GDM1 (cell line): Measurements from ENCODE around the gene PRELID3B.

Experiments used
- DNase-seq: peaks from one replicate; lab custom pipeline; 2025; lab: John Stamatoyannopoulos, UW

The PRELID3B gene

DNA sequence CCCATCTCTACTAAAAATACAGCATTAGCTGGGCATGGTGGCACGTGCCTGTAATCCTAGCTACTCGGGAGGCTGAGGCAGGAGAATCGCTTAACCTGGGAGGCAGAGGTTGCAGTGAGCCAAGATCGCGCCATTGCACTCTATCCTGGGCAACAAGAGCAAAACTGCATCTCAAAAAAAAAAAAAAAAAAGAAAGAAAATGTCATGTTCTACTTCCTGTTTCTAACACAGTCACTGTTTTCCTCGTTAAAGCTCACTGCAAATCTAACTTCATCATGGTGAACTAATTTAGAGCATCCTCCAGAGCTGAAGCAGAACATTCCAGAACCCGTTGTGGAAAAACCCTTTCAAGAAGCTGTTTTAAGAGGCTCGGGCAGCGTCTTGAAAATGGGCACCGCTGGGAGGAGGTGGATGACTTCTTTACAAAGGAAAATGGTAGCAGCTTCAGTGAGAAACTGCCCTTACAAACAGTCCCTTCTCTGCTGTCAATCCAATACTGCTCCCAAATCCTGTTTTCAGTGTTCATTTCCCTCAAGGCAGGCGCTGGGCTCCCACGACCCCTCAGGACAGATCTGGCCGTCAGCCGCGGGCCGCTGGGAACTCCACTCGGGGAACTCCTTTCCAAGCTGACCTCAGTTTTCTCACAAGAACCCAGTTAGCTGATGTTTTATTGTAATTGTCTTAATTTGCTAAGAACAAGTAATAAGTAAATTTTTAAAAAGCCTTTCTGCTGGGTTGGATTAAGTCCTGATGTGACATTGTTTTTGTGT lies 48.0 kb downstream of the PRELID3B start:
- DNase-seq = no peak

DNA sequence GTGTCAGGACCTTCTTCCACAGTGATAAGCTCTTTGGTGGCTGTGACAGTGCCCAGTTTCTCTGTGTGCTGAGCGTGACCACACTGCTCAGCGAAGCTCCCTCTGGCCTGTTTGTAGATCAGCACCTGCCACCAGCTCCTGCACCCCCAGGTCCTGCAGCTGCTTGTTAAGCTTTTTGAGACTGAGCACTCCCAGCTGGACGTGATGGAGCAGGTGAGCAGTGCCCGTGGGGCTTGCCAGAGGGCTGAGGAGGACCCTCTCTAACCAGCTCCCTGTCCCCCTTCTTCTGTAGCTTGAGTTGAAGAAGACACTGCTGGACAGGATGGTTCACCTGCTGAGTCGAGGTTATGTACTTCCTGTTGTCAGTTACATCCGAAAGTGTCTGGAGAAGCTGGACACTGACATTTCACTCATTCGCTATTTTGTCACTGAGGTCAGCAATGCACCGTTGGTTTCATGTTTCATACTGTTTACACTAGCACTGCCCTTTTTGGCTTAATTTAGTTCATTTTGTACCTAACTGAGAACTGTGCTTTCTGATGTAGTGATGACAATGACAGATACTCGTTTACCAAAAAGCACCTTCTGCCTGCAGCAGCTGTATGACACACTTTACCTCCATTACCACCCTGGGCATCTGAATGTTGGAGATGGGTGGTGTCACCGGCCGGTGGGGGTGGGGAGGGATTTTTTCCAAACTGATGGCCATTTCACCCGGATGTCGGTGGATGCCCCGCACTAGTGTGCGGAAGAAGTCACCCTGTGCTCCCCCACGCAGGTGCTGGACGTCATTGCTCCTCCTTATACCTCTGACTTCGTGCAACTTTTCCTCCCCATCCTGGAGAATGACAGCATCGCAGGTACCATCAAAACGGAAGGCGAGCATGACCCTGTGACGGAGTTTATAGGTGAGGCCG lies 49.0 kb downstream of the PRELID3B start:
- no peak for DNase-seq

DNA sequence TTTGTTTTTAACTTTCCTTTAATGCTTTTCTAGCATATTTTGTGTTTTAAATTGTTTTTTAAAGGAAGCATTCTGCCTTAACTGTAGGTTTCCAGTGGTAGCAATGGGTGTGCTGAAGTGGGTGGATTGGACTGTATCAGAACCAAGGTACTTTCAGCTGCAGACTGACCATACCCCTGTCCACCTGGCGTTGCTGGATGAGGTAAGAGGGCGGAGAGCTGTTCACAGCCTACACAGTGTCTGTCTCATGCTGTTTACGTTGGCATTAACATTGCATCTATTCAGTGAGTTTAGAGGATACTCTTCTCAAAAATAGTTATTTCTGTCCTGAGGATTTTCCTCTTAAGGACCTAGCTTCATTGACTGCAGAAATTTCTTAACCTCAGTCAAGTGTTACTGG lies 49.7 kb downstream of the PRELID3B start:
- no peak for DNase-seq

DNA sequence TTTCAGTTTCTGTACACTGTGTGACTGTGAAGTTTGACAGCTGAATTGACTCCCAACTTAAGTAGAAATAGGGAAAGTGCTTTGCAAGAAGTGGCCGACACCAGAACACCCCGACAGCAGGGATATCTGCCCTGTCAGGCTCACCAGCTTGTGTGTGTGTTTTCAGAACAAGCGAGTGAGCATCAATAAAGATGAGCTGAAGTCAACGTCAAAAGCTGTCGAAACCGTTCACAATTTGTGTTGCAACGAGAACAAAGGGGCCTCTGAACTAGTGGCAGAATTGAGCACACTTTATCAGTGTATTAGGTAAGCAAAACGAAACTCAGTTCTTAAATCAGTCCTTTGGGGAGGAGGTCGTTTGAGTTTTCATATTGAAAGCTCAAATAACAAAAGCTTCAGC lies 50.9 kb downstream of the PRELID3B start:
- no peak for DNase-seq

DNA sequence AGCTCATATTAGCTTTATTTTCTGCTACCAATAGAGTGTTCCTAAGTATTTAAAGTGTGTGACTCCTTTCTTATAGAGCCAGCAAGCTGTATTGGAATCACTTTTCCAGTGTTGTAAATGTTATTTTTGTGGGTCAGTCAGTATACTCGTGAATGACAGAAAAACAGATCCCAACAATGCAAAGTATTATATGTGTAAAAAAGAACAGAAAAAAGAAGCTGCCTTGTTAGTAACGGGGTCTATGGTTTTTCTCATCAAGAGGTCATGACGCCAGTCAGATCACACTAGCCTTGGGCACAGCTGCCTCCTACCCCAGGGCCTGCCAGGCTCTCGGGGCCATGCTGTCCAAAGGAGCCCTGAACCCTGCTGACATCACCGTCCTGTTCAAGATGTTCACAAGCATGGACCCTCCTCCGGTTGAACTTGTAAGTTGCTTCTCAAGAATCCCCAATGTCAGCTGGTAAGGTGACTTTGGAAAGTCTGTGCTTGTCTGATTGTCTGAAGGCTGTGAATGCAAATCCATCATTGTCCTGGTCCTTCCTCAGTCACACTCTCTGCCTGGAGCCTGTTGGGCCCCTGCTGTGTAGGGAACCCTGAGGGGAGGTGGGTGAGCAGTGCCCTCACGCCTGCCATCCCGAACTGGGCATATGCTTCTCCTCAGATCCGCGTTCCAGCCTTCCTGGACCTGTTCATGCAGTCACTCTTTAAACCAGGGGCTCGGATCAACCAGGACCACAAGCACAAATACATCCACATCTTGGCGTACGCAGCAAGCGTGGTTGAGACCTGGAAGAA lies 51.7 kb downstream of the PRELID3B start:
- no peak for DNase-seq

DNA sequence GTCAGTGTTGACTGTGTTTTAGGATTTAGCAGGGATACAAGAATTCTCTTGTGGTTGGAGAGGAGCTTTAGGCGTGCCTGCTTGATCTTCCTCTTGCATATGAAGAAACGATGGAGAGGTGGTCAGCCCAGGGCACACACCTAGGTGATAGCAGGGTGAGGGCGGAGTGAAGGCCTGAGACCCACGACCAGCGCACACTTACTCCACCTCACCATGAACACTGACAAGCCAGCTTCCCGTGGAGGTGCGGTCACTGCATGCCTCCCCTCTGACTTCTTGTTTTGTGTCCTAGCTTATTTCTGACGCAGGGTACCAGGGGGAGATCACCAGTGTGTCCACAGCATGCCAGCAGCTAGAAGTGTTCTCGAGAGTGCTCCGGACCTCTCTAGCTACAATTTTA lies 53.4 kb downstream of the PRELID3B start:
- no peak for DNase-seq

DNA sequence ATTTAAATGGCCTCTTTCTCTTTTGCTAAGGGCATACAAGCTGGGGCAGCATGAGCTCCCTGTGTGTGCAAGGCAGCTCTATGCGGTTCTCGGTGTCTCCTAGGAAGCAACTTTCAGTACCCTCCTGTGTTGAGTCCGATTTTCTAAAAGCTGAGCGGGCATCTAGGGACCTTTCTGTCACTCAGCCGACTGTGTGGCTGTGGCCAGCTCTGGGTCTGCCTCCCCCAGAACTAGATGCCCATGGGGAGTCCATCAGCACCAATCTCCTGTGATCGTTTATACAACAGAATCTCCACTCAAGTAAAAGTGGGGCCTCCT lies 54.1 kb downstream of the PRELID3B start:
- no peak for DNase-seq

DNA sequence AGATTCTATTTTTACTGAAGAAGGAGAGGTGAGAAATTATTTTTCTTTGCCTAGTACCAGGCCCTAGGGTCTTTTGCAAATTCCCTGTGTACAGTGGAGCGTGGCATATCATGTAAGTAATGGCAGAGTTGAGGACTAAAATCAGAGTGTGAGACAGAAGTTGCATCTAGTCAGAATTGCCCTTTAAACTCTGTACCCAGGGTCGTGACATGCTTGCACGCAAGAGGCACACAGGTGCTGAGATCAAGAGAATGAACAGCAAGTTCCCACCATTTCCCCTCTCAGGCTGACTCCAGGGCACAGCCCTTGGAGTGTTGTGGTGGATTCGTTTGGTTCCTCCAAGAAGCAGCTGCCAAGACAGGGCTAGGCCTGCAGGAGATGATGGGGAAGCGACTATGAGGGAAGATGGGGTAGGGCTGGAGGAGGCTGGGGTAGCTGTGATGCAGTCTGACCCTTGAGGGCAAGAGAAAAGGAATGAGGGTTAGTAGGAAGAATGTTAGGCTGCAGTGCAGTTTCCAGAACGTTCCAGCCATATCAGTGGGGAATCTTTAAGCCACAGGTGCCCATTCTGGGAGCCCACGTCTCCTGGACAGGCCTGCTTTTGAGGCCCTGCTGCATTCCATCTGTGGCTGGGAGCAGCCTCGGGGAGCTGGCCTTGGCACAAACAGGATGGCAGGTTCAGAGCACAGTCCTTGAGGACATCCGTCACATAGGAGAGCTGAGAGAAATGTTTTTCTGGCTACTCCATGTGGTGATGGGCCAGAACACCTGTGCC lies 54.6 kb downstream of the PRELID3B start:
- no peak for DNase-seq

DNA sequence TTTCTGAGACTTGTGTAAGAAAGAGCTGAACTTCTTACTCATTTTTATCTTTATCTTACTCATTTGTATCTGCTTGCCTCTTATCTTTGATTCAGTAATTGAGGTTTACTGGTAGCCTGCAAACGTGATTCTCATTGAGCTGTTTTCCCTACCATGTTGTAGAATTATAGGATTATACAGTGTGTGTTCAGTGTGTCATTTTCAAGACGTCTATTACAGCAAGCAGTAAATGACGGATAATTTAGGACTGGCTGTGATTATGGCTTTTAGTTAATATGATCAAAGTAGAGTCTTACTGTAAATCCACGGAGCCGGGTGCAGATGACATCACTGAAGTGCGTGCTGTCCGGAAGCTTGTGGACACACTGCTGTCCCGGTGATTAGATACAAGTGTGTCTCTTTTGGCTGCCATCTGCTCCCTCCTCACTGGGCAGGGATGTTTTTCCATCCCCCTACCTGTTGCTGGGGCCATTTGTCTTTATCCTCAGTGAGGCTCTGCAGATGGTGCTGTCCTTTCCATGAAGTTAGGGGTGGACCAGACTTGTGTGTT lies 55.5 kb downstream of the PRELID3B start:
- no peak for DNase-seq

DNA sequence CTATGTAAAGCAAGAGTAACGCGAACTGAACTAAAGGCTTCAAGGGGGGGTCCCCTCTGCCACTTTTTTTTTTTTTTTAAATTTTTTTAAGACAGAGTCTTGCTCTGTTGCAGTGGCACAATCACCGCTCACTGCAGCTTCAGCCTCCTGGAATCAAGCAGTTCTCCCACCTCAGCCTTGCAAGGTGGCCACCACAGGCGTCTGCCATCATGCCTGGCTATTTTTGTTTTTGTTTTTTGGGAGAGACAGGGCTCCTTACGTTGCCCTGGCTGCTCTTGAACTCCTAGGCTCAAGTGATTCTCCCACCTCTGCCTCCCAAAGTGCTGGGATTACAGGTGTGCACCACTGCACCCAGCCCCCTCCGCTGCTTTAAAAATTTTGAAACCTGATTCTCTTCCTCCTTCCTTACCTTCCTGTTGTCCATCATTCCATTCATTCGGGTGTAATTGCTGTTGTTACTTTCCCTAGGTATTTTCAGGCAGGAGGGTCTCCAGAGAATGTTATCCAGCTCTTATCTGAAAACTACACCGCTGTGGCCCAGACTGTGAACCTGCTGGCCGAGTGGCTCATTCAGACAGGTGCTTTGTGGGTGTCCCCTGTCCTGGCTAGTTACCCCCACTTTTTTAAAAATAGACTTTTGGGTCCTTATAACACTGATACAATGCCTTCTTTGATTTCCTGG lies 56.2 kb downstream of the PRELID3B start:
- DNase-seq = no peak

DNA sequence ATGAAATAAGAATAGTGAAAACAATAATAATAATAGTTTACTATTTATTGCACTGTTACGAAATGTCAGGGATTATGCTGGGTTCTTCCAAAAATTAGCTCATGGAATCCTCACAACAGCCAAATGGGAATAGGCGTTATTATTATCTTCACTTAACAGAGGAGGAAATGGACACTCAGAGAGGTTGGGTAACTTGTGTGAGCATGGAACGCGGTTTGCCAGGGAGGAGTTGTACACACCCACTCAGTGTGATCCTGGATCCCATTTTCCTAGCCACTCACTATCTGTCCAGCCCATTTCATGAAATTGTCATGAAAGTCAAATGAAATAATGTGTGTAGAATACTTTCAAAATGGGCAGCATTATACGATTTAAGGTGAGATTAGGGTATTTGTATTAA lies 56.9 kb downstream of the PRELID3B start:
- no peak for DNase-seq

DNA sequence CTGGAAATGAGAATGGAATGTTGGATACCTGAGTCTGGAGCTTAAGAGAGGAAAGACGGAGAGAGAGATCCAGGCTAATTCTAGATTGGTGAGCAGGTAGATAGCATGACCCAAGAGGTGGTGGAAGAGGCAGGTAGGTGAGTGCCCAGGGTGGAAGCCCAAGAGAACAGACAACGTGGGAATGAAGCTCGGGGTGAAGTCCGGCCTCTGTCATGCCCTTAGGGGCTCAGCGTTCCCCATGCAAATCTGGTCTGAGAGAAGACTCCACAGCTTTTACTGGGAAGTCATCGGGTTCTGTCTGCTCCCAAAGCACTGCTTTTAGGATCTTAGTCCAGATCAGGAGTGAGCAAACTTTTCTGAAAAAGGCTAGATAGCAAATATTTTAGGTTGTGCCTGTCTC lies 57.9 kb downstream of the PRELID3B start:
- no peak for DNase-seq
